Ovary (tissue), 3 donors: Measurements from ENCODE around the gene CTBS.

ENCODE experiments used
- EP300 ChIP-seq: sonication (generic); formaldehyde crosslinking; IDR thresholded peaks from one replicate; pipeline ENCODE4 v1.6.1; 2017; ENCODE audit warnings: antibody characterized with exemption
- POLR2A ChIP-seq: fragments of 450-650 bp; IDR thresholded peaks from one replicate; pipeline ENCODE4 v1.6.1; 2017; ENCODE audit warnings: antibody characterized with exemption, mild to moderate bottlenecking, moderate library complexity
- TF ChIP-seq, protein P1 (sequence below), 3 donors: fragments of 450-650 bp in 2 of 3; fragments of 200-600 bp in 1 of 3; IDR thresholded peaks; one replicate each; pipeline versions ENCODE4 v1.5.1 to v1.8.0; 2016 to 2022; ENCODE audit warnings: antibody characterized with exemption in 3 of 3, mild to moderate bottlenecking in 1 of 3
- donor health status: DM: no; HTN: no; CAD: no.

DNA sequence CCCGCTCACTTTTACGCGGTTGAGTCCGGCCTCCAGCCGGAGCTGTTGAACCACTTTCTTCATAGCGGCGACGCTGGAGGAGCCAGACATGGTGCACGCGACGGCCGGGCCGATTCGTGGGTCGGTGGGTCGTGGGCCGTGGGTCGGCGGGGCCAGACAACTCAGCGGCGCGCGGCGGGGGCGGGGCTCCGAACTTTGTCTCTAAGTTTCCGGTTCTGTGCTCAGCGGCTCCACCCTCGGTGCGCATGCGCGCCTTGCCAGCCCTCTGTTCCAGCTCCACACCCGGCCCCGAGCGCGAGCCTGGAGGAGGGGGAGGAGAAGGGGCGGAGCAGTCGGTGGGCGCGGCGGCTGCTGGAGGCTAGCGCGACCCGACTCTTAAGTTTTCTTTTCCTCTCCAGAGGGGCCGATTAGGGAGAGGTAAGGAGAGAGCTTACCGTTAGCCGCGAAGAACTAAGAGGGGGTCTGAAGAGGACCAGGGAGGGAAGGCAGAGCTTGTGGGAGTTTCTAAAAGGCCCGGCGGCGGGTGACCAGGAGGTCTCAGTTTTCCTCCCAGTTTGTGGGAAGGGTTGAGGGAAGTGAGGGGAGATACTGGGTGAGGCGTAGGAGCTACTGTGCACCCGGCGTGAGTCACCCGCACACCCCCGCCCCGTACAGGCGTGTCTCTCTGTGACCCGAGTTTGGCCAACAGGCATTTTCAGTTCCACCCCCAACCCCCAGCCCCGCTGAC is 68.1 kb downstream of the CTBS start, which contains the start of the genes GNG5 and SPATA1:
- TF ChIP-seq, protein P1, sequence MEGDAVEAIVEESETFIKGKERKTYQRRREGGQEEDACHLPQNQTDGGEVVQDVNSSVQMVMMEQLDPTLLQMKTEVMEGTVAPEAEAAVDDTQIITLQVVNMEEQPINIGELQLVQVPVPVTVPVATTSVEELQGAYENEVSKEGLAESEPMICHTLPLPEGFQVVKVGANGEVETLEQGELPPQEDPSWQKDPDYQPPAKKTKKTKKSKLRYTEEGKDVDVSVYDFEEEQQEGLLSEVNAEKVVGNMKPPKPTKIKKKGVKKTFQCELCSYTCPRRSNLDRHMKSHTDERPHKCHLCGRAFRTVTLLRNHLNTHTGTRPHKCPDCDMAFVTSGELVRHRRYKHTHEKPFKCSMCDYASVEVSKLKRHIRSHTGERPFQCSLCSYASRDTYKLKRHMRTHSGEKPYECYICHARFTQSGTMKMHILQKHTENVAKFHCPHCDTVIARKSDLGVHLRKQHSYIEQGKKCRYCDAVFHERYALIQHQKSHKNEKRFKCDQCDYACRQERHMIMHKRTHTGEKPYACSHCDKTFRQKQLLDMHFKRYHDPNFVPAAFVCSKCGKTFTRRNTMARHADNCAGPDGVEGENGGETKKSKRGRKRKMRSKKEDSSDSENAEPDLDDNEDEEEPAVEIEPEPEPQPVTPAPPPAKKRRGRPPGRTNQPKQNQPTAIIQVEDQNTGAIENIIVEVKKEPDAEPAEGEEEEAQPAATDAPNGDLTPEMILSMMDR (IDR thresholded peaks at IDR 0.05) = no peak
- TF ChIP-seq POLR2A = peak; percentile 64
- no peak for TF ChIP-seq EP300
